Measurements from ENCODE around the gene MEX3D. TPM values are rescaled to one million over a fixed set of nuclear protein-coding genes. Genes with fewer than 3 reads are reported as not detected.

The MEX3D gene
- total and polyA plus RNA-seq, 2 donors (not counting 1 experiment from before 2014, with no cell fraction given) = 5.3 to 33.0 TPM

DNA sequence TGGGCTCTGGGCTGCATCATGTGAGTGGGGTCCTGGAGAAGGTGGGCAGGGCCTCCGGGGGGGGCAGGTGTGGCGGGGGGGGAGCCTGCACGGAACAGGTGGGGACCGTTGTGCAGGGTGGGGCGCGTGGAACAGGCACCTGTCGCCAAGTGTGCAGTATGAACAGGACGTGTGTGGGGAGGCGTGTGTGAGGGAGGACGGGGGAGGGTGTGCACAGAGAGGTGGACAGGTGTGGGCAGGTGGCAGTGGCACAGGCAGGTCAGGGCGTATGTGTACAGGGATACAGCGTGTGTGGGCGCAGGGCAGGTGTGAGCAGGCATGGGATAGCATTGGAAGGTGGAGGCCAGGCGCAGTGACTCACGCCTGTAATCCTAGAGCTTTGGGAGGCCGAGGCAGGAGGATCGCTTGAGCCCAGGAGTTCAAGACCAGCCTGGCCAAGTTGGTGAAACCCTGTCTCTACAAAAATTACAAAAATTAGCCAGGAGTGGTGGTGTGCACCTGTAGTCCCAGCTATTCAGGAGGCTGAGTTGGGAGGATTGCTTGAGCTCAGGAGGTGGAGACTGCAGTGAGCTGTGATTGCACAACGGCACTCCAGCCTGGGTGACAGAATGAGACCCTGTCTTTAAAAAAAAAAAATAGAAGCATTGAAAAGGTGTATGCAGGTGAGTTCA, 41.0 kb downstream of the MEX3D start:
- Histone ChIP-seq H3K27ac (ENCODE audit: insufficient read depth, low read length) (no peak overlapping the region), H3K4me3 (replicated peaks in 1 of 4; ENCODE audit: control extremely low read depth in 1 of 4, insufficient read depth in 1 of 4, low read depth in 3 of 4, low read length in 4 of 4) (no peak overlapping the region), H3K36me3 (ENCODE audit: control insufficient read depth, insufficient read depth, low read length) (no peaks in the 10 kb centered on the region), H3K9me3 (ENCODE audit: control insufficient read depth, insufficient read depth, low read depth, low read length) (no peaks in the 10 kb centered on the region), H3K27me3 (ENCODE audit: control insufficient read depth, insufficient read depth, low read length) (peaks cover 18% of the 10 kb centered on the region), H3K4me2 (ENCODE audit: extremely low read depth, insufficient read depth, low read length) (no peak overlapping the region), H3K4me1 (ENCODE audit: control insufficient read depth, extremely low read depth, insufficient read depth, low read length) (no peaks in the 10 kb centered on the region), H4K20me1 (ENCODE audit: control insufficient read depth, extremely low read depth, insufficient read depth, low read length) (no peaks in the 10 kb centered on the region), H3K79me2 (ENCODE audit: control insufficient read depth, insufficient read depth, low read length) (no peaks in the 10 kb centered on the region), H3K9ac (ENCODE audit: insufficient read depth, low read length) (no peak overlapping the region), H2AFZ (ENCODE audit: low read length) (no peak overlapping the region)
- TF ChIP-seq, protein P1, sequence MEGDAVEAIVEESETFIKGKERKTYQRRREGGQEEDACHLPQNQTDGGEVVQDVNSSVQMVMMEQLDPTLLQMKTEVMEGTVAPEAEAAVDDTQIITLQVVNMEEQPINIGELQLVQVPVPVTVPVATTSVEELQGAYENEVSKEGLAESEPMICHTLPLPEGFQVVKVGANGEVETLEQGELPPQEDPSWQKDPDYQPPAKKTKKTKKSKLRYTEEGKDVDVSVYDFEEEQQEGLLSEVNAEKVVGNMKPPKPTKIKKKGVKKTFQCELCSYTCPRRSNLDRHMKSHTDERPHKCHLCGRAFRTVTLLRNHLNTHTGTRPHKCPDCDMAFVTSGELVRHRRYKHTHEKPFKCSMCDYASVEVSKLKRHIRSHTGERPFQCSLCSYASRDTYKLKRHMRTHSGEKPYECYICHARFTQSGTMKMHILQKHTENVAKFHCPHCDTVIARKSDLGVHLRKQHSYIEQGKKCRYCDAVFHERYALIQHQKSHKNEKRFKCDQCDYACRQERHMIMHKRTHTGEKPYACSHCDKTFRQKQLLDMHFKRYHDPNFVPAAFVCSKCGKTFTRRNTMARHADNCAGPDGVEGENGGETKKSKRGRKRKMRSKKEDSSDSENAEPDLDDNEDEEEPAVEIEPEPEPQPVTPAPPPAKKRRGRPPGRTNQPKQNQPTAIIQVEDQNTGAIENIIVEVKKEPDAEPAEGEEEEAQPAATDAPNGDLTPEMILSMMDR (conservative IDR thresholded peaks at IDR 0.05 in 1 of 2, IDR thresholded peaks at IDR 0.05 in 1 of 2; ENCODE audit: low read depth in 1 of 2, low read length in 2 of 2) = no peak
- no peak for TF ChIP-seq EZH2 (IDR thresholded peaks at IDR 0.05; ENCODE audit: low read length, missing control alignments)
- no peak for DNase-seq (ENCODE audit: low read depth in 2 of 2)

DNA sequence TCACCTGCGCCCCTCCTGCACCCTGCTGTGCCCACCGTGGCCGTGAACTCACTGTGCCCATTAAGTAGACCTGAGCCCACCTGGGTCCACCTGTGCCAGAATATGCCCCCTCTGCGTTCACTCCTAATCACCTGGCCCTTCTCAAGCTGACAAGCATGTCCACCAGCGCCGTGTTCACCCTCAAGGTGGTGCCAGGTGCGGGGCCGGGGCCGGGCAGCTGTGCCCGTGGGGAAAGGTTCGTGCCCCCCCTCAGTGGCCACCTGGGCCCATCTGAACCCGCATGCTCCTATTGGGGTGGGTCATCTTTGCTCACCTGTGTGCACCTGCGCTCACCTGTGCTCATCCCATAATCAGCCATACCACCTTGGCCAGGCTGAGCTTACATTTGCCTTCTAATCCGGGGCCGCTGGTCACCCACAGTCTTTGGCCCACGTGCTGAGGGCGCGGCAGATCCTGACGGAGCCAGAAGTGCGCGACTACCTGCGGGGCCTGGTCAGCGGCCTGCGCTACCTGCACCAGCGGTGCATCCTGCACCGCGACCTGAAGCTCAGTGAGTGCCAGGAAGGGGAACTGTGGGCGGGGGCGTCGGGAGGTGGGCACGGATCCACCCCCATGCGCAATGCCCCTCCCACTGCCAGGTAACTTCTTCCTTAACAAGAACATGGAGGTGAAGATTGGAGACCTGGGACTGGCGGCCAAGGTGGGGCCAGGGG, 41.9 kb downstream of the MEX3D start:
- H3K79me2 ChIP-seq (ENCODE audit: control insufficient read depth, insufficient read depth, low read length) = no peaks in the 10 kb centered on the region
- no peak overlapping the region for H3K27ac ChIP-seq (ENCODE audit: insufficient read depth, low read length)
- no peak for TF ChIP-seq EZH2 (IDR thresholded peaks at IDR 0.05; ENCODE audit: low read length, missing control alignments)
- TF ChIP-seq, protein P1 (conservative IDR thresholded peaks at IDR 0.05 in 1 of 2, IDR thresholded peaks at IDR 0.05 in 1 of 2; ENCODE audit: low read depth in 1 of 2, low read length in 2 of 2) = no peak
- no peak overlapping the region for H3K4me3 ChIP-seq (replicated peaks in 1 of 4; ENCODE audit: control extremely low read depth in 1 of 4, insufficient read depth in 1 of 4, low read depth in 3 of 4, low read length in 4 of 4)
- H3K9ac ChIP-seq (ENCODE audit: insufficient read depth, low read length) = no peak overlapping the region
- H3K9me3 ChIP-seq (ENCODE audit: control insufficient read depth, insufficient read depth, low read depth, low read length) = no peaks in the 10 kb centered on the region
- no peak for DNase-seq (ENCODE audit: low read depth in 2 of 2)
- no peaks in the 10 kb centered on the region for H3K36me3 ChIP-seq (ENCODE audit: control insufficient read depth, insufficient read depth, low read length)
- H3K4me1 ChIP-seq (ENCODE audit: control insufficient read depth, extremely low read depth, insufficient read depth, low read length) = no peaks in the 10 kb centered on the region
- H3K4me2 ChIP-seq (ENCODE audit: extremely low read depth, insufficient read depth, low read length) = no peak overlapping the region
- no peak overlapping the region for H2AFZ ChIP-seq (ENCODE audit: low read length)
- peaks cover 18% of the 10 kb centered on the region for H3K27me3 ChIP-seq (ENCODE audit: control insufficient read depth, insufficient read depth, low read length)
- H4K20me1 ChIP-seq (ENCODE audit: control insufficient read depth, extremely low read depth, insufficient read depth, low read length) = no peaks in the 10 kb centered on the region

DNA sequence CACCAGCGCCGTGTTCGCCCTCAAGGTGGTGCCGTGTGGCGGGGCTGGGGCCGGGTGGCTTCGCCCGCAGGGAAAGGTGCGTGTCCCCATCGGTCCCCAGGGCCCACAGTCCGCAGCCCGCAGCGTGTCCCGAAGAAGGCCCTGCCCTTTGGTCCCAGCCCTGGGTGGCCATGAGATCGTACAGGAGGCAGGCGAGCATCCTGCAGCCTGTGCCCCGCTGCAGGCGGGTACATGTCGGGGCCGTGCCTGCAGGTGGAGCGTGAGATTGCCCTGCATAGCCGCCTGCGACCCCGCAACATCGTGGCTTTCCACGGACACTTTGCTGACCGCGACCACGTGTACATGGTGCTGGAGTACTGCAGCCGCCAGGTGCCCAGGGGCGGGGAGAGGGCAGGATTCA, 42.8 kb downstream of the MEX3D start:
- Histone ChIP-seq H3K27ac (ENCODE audit: insufficient read depth, low read length) (no peak overlapping the region), H3K4me1 (ENCODE audit: control insufficient read depth, extremely low read depth, insufficient read depth, low read length) (no peaks in the 10 kb centered on the region), H3K9ac (ENCODE audit: insufficient read depth, low read length) (no peak overlapping the region), H3K79me2 (ENCODE audit: control insufficient read depth, insufficient read depth, low read length) (no peaks in the 10 kb centered on the region), H3K4me3 (replicated peaks in 1 of 4; ENCODE audit: control extremely low read depth in 1 of 4, insufficient read depth in 1 of 4, low read depth in 3 of 4, low read length in 4 of 4) (no peak overlapping the region), H2AFZ (ENCODE audit: low read length) (no peak overlapping the region), H3K36me3 (ENCODE audit: control insufficient read depth, insufficient read depth, low read length) (no peaks in the 10 kb centered on the region), H3K9me3 (ENCODE audit: control insufficient read depth, insufficient read depth, low read depth, low read length) (no peaks in the 10 kb centered on the region), H4K20me1 (ENCODE audit: control insufficient read depth, extremely low read depth, insufficient read depth, low read length) (no peaks in the 10 kb centered on the region), H3K4me2 (ENCODE audit: extremely low read depth, insufficient read depth, low read length) (no peak overlapping the region), H3K27me3 (ENCODE audit: control insufficient read depth, insufficient read depth, low read length) (peaks cover 18% of the 10 kb centered on the region)
- TF ChIP-seq, protein P1 (conservative IDR thresholded peaks at IDR 0.05 in 1 of 2, IDR thresholded peaks at IDR 0.05 in 1 of 2; ENCODE audit: low read depth in 1 of 2, low read length in 2 of 2) = no peak
- no peak for TF ChIP-seq EZH2 (IDR thresholded peaks at IDR 0.05; ENCODE audit: low read length, missing control alignments)
- DNase-seq (ENCODE audit: low read depth in 2 of 2) = no peak

All from fibroblast of lung (primary cell).